ENCODE data around the gene TMEM120B. TPM values are rescaled to one million over a fixed set of nuclear protein-coding genes. Genes with fewer than 3 reads are reported as not detected.

The TMEM120B gene
- total and polyA plus RNA-seq, 2 experiments from 2014 or later, result 5.5 to 9.5 TPM

DNA sequence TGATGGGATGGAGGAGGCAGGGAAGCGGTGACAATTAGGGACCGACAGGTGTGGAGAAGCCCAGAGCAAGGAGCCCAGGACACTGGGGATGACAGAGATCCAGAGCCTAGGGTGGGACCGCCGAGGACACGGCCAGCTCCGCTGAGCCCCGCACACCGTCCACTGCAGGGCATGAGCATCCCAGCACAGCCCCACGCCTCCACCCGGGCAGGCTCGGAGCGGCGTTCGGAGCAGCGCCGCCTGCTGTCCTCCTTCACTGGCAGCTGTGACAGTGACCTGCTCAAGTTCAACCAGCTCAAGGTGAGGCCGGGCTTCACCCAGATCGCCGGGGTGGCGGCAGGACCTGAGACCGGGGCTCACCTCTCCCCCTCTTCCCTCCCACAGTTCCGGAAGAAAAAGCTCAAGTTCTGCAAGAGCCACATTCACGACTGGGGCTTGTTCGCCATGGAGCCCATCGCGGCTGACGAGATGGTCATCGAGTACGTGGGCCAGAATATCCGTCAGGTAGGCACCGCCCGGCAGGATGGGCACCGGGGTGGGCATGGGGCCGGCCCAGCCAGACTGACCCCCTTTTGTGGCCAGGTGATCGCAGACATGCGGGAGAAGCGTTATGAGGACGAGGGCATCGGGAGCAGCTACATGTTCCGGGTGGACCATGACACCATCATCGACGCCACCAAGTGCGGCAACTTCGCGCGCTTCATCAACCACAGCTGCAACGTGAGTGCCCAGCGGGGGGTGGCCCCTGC is 115.0 kb downstream of the TMEM120B start:
- H3K36me3 ChIP-seq (replicated peaks; ENCODE audit: insufficient read depth, low read depth), result no peaks in the 10 kb centered on the region
- H3K27ac ChIP-seq, result no peak overlapping the region
- H4K20me1 ChIP-seq (ENCODE audit: insufficient read depth, poor library complexity, severe bottlenecking), result no peaks in the 10 kb centered on the region
- DNase-seq (ENCODE audit: low spot score), result no peak
- H3K9me3 ChIP-seq (ENCODE audit: low read depth), result no peaks in the 10 kb centered on the region
- H3K4me3 ChIP-seq, result no peak overlapping the region
- no peaks in the 10 kb centered on the region for H3K9me2 ChIP-seq (replicated peaks; ENCODE audit: insufficient read depth)
- H3K4me2 ChIP-seq, result no peak overlapping the region
- H3K4me1 ChIP-seq (ENCODE audit: insufficient read depth), result no peaks in the 10 kb centered on the region
- no peak for TF ChIP-seq EZH2 (IDR thresholded peaks at IDR 0.05; ENCODE audit: borderline replicate concordance)
- TF ChIP-seq, protein P1, sequence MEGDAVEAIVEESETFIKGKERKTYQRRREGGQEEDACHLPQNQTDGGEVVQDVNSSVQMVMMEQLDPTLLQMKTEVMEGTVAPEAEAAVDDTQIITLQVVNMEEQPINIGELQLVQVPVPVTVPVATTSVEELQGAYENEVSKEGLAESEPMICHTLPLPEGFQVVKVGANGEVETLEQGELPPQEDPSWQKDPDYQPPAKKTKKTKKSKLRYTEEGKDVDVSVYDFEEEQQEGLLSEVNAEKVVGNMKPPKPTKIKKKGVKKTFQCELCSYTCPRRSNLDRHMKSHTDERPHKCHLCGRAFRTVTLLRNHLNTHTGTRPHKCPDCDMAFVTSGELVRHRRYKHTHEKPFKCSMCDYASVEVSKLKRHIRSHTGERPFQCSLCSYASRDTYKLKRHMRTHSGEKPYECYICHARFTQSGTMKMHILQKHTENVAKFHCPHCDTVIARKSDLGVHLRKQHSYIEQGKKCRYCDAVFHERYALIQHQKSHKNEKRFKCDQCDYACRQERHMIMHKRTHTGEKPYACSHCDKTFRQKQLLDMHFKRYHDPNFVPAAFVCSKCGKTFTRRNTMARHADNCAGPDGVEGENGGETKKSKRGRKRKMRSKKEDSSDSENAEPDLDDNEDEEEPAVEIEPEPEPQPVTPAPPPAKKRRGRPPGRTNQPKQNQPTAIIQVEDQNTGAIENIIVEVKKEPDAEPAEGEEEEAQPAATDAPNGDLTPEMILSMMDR (IDR thresholded peaks at IDR 0.05; ENCODE audit: poor library complexity), result no peak
- H3K27me3 ChIP-seq, result no peaks in the 10 kb centered on the region
- 97% methylated on average over 46 of the region's 48 CpGs for WGBS (ENCODE audit: low lambda C conversion rate, missing lambda C conversion rate)
- no peaks in the 10 kb centered on the region for H3K79me2 ChIP-seq
- no peak overlapping the region for H2AFZ ChIP-seq

GRCh38 chr12:121828306-121828705 is 115.8 kb downstream of the TMEM120B start:
- 97% methylated on average over 8 of the region's 8 CpGs for WGBS (ENCODE audit: low lambda C conversion rate, missing lambda C conversion rate)

DNA sequence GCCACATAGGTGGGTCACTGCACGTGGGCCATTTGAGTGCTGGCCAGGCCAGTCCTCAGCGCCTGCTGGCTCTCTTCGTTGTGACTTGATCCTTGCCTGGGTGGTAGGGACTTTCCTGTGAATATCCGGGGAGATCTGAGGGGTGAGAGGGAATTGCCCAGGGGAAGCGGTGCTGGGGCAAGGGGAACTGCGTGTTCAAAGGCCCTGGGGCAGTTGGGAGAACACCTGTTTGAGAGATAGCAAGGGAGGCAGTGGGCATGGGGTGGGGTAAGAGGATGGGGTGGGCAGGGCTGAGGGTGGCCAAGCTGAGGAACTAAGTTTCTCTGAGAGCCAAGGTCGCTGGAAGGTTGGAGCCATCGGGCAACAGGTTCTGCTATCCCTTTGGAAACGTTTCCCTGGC is 116.3 kb downstream of the TMEM120B start:
- Histone ChIP-seq H3K9me3 (ENCODE audit: low read depth) (no peaks in the 10 kb centered on the region), H3K4me2 (no peak overlapping the region), H3K9me2 (replicated peaks; ENCODE audit: insufficient read depth) (no peaks in the 10 kb centered on the region), H3K36me3 (replicated peaks; ENCODE audit: insufficient read depth, low read depth) (no peaks in the 10 kb centered on the region), H3K27ac (no peak overlapping the region), H3K79me2 (no peaks in the 10 kb centered on the region), H3K4me1 (ENCODE audit: insufficient read depth) (no peaks in the 10 kb centered on the region), H3K4me3 (no peak overlapping the region), H4K20me1 (ENCODE audit: insufficient read depth, poor library complexity, severe bottlenecking) (no peaks in the 10 kb centered on the region), H3K27me3 (no peaks in the 10 kb centered on the region), H2AFZ (no peak overlapping the region)
- TF ChIP-seq, protein P1 (IDR thresholded peaks at IDR 0.05; ENCODE audit: poor library complexity), result no peak
- TF ChIP-seq EZH2phosphoT487 (IDR thresholded peaks at IDR 0.05; ENCODE audit: low read depth, severe bottlenecking, unreplicated experiment), result no peak
- TF ChIP-seq EZH2 (IDR thresholded peaks at IDR 0.05; ENCODE audit: borderline replicate concordance), result no peak
- DNase-seq (ENCODE audit: low spot score), result no peak
- WGBS (ENCODE audit: low lambda C conversion rate, missing lambda C conversion rate), result 97% methylated on average over 9 of the region's 9 CpGs

More at GRCh38 chr12:121828306-121828705, 115.8 kb downstream of the TMEM120B start:
- H3K9me3 ChIP-seq (ENCODE audit: low read depth), result no peaks in the 10 kb centered on the region
- H3K27me3 ChIP-seq, result no peaks in the 10 kb centered on the region
- H3K36me3 ChIP-seq (replicated peaks; ENCODE audit: insufficient read depth, low read depth), result no peaks in the 10 kb centered on the region
- no peak for DNase-seq (ENCODE audit: low spot score)
- no peak overlapping the region for H2AFZ ChIP-seq
- TF ChIP-seq EZH2 (IDR thresholded peaks at IDR 0.05; ENCODE audit: borderline replicate concordance), result no peak
- TF ChIP-seq, protein P1 (IDR thresholded peaks at IDR 0.05; ENCODE audit: poor library complexity), result no peak
- no peak for TF ChIP-seq EZH2phosphoT487 (IDR thresholded peaks at IDR 0.05; ENCODE audit: low read depth, severe bottlenecking, unreplicated experiment)
- no peaks in the 10 kb centered on the region for H3K9me2 ChIP-seq (replicated peaks; ENCODE audit: insufficient read depth)
- H3K4me3 ChIP-seq, result no peak overlapping the region
- no peak overlapping the region for H3K4me2 ChIP-seq
- no peaks in the 10 kb centered on the region for H3K79me2 ChIP-seq
- no peak overlapping the region for H3K27ac ChIP-seq
- H3K4me1 ChIP-seq (ENCODE audit: insufficient read depth), result no peaks in the 10 kb centered on the region
- no peaks in the 10 kb centered on the region for H4K20me1 ChIP-seq (ENCODE audit: insufficient read depth, poor library complexity, severe bottlenecking)
